Fibroblast of lung (primary cell): ENCODE results near the gene SGIP1.

Experiments
- CTCF ChIP-seq, 2 donors: IDR thresholded peaks in 1 of 2; conservative IDR thresholded peaks in 1 of 2; 1 replicate in 1 of 2; 2 replicates in 1 of 2; pipeline ENCODE4 v1.5.1; 2011 to 2012; ENCODE audit warnings: low read length in 2 of 2, control low read depth in 1 of 2, inconsistent platforms in 1 of 2, low read depth in 1 of 2, mild to moderate bottlenecking in 1 of 2
- EZH2 ChIP-seq: IDR thresholded peaks from 2 replicates; pipeline ENCODE4 v1.5.1; 2012; ENCODE audit warnings: low read length, control low read depth, mild to moderate bottlenecking; ENCODE audit errors: missing control alignments

GRCh38 chr1:66648901-66649595 is 115.1 kb downstream of the SGIP1 start:
- TF ChIP-seq CTCF (conservative IDR thresholded peaks at IDR 0.05 in 1 of 2, IDR thresholded peaks at IDR 0.05 in 1 of 2; ENCODE audit: low read depth in 1 of 2, low read length in 2 of 2): no peak
- no peak for TF ChIP-seq EZH2
